ENCODE results near the gene ZSCAN1. TPM values are rescaled to one million over a fixed set of nuclear protein-coding genes. Genes with fewer than 3 reads are reported as not detected.

The ZSCAN1 gene, protein sequence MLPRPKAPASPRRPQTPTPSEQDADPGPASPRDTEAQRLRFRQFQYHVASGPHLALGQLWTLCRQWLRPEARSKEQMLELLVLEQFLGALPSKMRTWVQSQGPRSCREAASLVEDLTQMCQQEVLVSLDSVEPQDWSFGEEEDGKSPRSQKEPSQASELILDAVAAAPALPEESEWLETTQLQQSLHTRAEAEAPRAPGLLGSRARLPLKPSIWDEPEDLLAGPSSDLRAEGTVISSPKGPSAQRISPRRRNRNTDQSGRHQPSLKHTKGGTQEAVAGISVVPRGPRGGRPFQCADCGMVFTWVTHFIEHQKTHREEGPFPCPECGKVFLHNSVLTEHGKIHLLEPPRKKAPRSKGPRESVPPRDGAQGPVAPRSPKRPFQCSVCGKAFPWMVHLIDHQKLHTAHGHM
- total RNA-seq: not detected in 2 replicates

DNA sequence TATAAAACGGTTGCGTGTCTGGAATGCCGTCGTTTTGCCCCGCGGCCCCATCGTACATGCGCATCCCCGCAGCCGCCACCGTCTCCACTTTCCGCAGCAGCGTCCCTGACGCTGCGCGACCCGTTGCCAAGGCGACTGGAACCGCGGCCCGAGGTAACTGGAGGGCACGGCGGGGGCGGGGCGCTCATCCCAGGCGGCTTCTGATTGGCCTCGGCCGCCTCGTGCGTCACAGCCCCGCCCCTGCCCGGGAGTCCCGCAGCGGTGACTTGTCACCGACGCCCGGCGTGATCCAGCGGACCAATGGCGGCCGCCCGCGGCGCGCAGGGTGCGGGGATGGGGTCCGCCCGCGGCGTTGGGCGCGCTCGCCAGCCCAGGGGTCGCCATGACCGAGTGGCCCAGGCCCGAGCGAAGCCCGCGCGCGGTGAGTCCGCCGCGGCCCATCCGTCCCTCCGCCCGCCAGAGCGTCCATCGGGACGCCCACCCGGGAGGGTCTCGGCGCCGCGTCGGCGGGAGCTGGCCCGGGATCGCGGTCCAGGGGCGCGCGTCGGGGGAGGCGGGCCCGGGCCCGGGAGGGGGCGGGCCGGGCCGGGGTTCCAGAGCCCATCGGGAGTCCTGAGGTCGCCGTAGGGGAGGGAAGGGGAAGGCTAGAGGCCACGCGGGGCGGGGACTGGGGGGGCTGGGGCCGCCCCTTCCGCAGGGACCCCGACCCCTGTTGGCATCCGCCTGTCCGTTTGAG lies at the start of gene ZSCAN1:
ZSCAN1 (plus strand) TSS at position 285 of the 736 bp plus-strand sequence. CDS start 3,812 bp downstream, outside the sequence.

DNA sequence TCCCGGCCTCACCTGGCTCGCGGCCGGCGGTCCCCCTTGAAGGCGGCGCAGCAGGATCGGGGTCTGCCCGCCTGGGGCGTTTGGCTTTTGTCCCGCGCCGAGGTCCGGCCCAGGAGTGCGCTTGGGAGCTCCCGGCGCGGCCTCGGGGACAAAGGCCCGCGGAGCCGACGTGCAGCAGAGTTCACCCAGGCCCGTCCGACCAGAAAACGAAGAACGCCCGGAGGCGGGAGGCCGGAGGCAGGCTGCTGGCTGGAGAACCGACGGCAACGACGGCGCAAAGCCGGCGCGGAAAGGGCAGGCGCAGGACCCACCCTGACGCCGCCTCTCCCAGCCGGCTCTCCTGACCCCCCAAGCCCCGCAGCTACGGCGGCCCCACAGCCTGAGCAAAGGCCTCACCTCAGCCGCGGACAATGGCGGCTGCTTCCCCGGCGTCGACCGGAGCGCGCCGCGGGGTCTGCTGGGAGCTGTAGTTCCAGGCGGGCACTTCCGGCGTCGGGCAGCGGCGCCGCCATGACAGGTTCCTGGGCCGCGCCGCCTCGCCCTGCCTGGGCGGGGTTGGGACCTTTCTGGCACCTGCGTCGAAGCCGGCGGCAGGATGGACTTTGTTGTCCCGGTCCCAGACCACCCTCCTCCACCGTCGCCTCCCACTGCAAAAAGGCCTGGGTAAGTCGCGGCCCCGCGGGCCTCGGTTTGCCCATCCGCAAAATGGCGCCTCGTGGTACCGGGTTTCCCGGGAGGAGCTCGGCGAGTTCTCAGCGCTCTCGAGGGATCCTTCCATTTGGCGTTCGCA lies 31.2 kb upstream of the ZSCAN1 start, which contains the start of gene ZNF606:
ZNF606 (minus strand) TSS at position 437 of the 790 bp plus-strand sequence. CDS start 1,501 bp downstream, outside the sequence.

DNA sequence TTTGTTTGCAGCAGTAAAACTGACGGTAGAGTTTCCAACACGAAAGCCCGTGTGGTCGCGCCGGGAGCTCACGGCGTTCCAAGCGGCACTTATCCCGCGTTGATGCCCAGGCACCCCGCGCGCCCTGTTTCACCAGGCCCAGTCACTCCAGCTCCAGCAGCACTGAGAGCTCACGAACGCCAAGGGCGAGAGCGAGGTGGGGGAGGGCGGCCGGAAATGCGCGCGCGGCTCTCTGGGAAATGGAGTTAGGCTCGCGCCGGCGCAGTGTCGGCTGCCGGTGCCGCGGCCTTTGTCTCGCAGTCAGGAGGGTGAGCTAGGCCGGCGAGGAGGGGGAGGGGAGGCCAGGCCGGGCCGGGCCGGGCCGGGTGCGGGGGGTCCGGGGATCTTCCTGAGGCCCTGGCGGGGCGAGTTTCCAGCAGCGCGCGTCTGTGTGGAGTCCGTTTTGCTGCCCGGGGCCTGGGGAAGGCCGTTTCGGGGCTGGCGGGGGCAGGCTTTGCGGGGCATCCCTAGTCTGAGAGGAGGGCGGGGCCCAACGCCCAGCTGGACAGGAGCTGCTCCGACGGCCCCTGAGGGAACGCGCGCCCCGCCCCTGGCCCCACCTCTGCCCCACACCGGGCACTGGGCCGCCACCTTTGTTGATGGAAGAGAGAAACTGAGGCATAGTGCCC lies 25.3 kb downstream of the ZSCAN1 start, which contains the start of gene ZNF135:
ZNF135 (plus strand) TSS at position 280 of the 668 bp plus-strand sequence. CDS start 721 bp downstream, outside the sequence.

DNA sequence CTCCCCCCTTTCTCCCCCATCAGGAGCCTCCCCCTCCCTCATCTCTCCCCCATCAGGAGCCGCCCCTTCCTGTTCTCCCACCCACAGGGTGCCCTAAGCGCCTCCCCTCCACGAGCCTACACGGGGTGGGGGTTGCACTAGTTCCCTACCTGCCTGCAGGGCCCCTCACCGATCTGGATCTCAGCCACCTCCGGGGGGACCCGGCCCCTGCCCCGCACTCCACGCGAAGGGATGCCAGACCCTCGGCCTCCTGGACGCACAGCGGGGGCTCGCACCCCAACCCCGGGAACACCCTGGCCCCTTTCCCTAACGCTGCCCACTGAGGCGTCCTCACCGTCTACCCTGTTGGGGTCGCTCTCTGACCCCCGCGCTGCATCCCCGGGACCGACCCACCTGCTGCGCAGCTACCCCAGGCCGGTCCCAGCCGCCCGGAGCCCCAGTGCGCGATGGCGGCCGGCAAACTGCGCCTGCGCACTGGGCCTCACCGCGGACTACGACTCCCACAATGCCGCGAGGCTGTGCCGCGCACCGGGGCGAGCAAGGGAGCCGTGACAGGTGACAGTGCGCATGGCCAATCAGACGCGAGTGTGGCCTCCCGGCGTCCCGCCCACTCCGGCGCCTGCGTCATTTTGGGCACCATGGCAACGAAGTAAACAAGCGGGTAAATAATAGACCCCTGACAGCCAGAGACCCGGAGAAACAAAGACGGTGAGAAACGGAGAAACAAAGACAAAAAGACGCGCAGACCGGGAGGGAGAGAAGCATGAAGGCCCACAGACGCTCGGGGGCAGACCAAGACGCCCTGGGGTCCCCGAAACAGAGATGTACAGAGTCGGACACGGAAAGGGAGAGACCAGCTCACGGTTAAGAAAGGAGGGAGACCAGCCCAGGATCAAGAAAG lies 64.2 kb downstream of the ZSCAN1 start, which contains the start of gene ZSCAN18:
ZSCAN18 (minus strand) TSS at position 451 of the 901 bp plus-strand sequence. CDS start 7,964 bp downstream, outside the sequence.

Other genes with a start within 250 kb of the ZSCAN1 start
- 4.5 and 6.0 TPM in 2 replicates for gene ZNF552, start 219.1 kb upstream of the ZSCAN1 start, total RNA-seq
- gene ZNF587B, start 203.7 kb upstream of the ZSCAN1 start, total RNA-seq: 25.1 and 29.4 TPM in 2 replicates
- 34.4 and 52.9 TPM in 2 replicates for gene ZNF587, start 184.2 kb upstream of the ZSCAN1 start, total RNA-seq
- gene ZNF814, start 145.0 kb upstream of the ZSCAN1 start, total RNA-seq: 9.1 and 13.6 TPM in 2 replicates
- 17.0 and 21.9 TPM in 2 replicates for gene ZNF417, start 117.4 kb upstream of the ZSCAN1 start, total RNA-seq
- gene ZNF418, start 98.6 kb upstream of the ZSCAN1 start, total RNA-seq: 3.9 and 6.3 TPM in 2 replicates
- 5.3 and 7.5 TPM in 2 replicates for gene ZNF256, start 86.3 kb upstream of the ZSCAN1 start, total RNA-seq
- gene C19orf18, start 59.5 kb upstream of the ZSCAN1 start, total RNA-seq: not detected in 2 replicates
- gene ZNF606, start 31.2 kb upstream of the ZSCAN1 start, total RNA-seq: 19.5 and 25.9 TPM in 2 replicates
- gene ZNF135, start 25.3 kb downstream of the ZSCAN1 start, total RNA-seq: 7.3 and 8.0 TPM in 2 replicates
- gene ZSCAN18, start 64.2 kb downstream of the ZSCAN1 start, total RNA-seq: 59.3 and 61.7 TPM in 2 replicates
- gene ZNF329, start 116.8 kb downstream of the ZSCAN1 start, total RNA-seq: 18.7 and 21.6 TPM in 2 replicates
- 22.0 and 28.7 TPM in 2 replicates for gene ZNF274, start 149.0 kb downstream of the ZSCAN1 start, total RNA-seq
- 33.3 and 46.7 TPM in 2 replicates for gene ZNF544, start 194.9 kb downstream of the ZSCAN1 start, total RNA-seq
- 11.3 and 12.8 TPM in 2 replicates for gene ZNF8, start 244.9 kb downstream of the ZSCAN1 start, total RNA-seq